CD4-positive, alpha-beta memory T cell (primary cell): Measurements from ENCODE around the gene KAT2A. TPM values are rescaled to one million over a fixed set of nuclear protein-coding genes. Genes with fewer than 3 reads are reported as not detected.

ENCODE experiments used
- CTCF ChIA-PET: fragments of 350-600 bp; sonication (Branson Sonifier 250); formaldehyde crosslinking; loops from one replicate; lab custom pipeline; 2021; ENCODE audit warnings: inconsistent platforms; ENCODE audit not compliant: partially characterized antibody; lab: Charles Lee
- POLR2A ChIA-PET: fragments of 350-600 bp; sonication (Branson Sonifier 250); formaldehyde crosslinking; loops from one replicate; lab custom pipeline; 2021; ENCODE audit not compliant: partially characterized antibody; lab: Charles Lee
- DNase-seq, 5 donors: peaks; one replicate each; pipeline versions ENCODE4 v3.0.0 to v3.0.0-alpha.2; 2020 to 2022; ENCODE audit warnings: mixed read lengths in 1 of 5
- H3K27ac ChIP-seq: one replicate; pipeline ENCODE4 v1.7.0; 2013; ENCODE audit warnings: low read depth, low read length
- H3K27me3 ChIP-seq: 2 replicates; pipeline ENCODE4 v1.7.0; 2013; ENCODE audit warnings: mild to moderate bottlenecking, low read length, moderate library complexity; ENCODE audit not compliant: insufficient read depth
- H3K36me3 ChIP-seq: 2 replicates; pipeline ENCODE4 v1.7.0; 2013; ENCODE audit warnings: mild to moderate bottlenecking, low read length, moderate library complexity; ENCODE audit not compliant: insufficient read depth
- H3K4me1 ChIP-seq: 2 replicates; pipeline ENCODE4 v1.7.0; 2013; ENCODE audit warnings: mild to moderate bottlenecking, low read length, moderate library complexity; ENCODE audit not compliant: insufficient read depth
- H3K4me3 ChIP-seq, 2 donors: one replicate each; pipeline ENCODE4 v1.7.0; 2013; ENCODE audit warnings: low read length in 2 of 2, mild to moderate bottlenecking in 1 of 2
- H3K9me3 ChIP-seq, 2 donors: one replicate each; pipeline ENCODE4 v1.7.0; 2013; ENCODE audit warnings: low read length in 2 of 2, control low read depth in 1 of 2; ENCODE audit not compliant: control insufficient read depth in 1 of 2
- H3K27ac Mint-ChIP-seq, 7 donors: one replicate each; pipeline ENCODE4 v1.8.0; 2020 to 2021; ENCODE audit warnings: mixed read lengths in 7 of 7, mild to moderate bottlenecking in 6 of 7, inconsistent platforms in 3 of 7, moderate library complexity in 3 of 7
- H3K27me3 Mint-ChIP-seq, 2 donors: one replicate each; pipeline ENCODE4 v1.8.0; 2020 to 2021; ENCODE audit warnings: mixed read lengths in 2 of 2
- H3K36me3 Mint-ChIP-seq, 2 donors: one replicate each; pipeline ENCODE4 v1.8.0; 2020 to 2021; ENCODE audit warnings: mixed read lengths in 2 of 2, inconsistent platforms in 1 of 2, mild to moderate bottlenecking in 1 of 2
- H3K4me1 Mint-ChIP-seq, 4 donors: one replicate each; pipeline ENCODE4 v1.8.0; 2020 to 2021; ENCODE audit warnings: mixed read lengths in 4 of 4, mild to moderate bottlenecking in 1 of 4
- H3K4me3 Mint-ChIP-seq, 8 donors: one replicate each; pipeline ENCODE4 v1.8.0; 2020 to 2021; ENCODE audit warnings: mixed read lengths in 8 of 8, mild to moderate bottlenecking in 7 of 8, moderate library complexity in 6 of 8, inconsistent platforms in 3 of 8
- H3K9me3 Mint-ChIP-seq, 8 donors: one replicate each; pipeline ENCODE4 v1.8.0; 2020 to 2021; ENCODE audit warnings: mixed read lengths in 8 of 8, mild to moderate bottlenecking in 5 of 8, inconsistent platforms in 3 of 8, moderate library complexity in 1 of 8
- intact Hi-C: fragments of 100-400 bp; cut with micrococcal nuclease; formaldehyde crosslinking; loops from one replicate; pipeline ENCODE4 v1.15.1; 2023
- polyA plus RNA-seq, 2 donors: library from polyadenylated mRNA; unstranded; fragments of 300-500 nt; fragmentation: Illumina TruSeq; gene quantifications; one replicate each; pipeline ENCODE4 v1.2.3, GENCODE V29; 2021
- total RNA-seq, 2 experiments: library from RNA; stranded (reverse); gene quantifications; one replicate each; pipeline ENCODE4 v1.2.3, GENCODE V29; 2021

The KAT2A gene
- total RNA-seq, result 10 to 100 TPM; 38.5 to 39.9 TPM
- 1 to 10 TPM; 5.9 to 7.3 TPM for polyA plus RNA-seq

GRCh38 chr17:42120770-42121769 lies at the start of gene KAT2A:
KAT2A (minus strand) TSS chr17:42121367; CDS start chr17:42121304, 63 bp downstream.
- no peaks in the 10 kb centered on the region for H3K9me3 ChIP-seq
- Mint-ChIP-seq H3K9me3 (no peaks in the 10 kb centered on the region), H3K4me3 (peak within 1 kb of the TSS; percentile 72 to 82 (median 77)), H3K36me3 (peaks cover 17 to 26% of the 10 kb centered on the region in 2 donors), H3K27ac (peak within 1 kb of the TSS in 6 of 7 donors; percentile 19 to 81 (median 67)), H3K27me3 (no peaks in the 10 kb centered on the region), H3K4me1 (peaks cover 13 to 34% (median 23%) of the 10 kb centered on the region in 4 donors)
- H3K27me3 ChIP-seq, result no peaks in the 10 kb centered on the region
- CTCF ChIA-PET, result interaction anchor here (0.9 to 8.1 kb wide), 11 partner anchors 13 to 158 kb away, joined by 3 to 124 read pairs (median 6); partner anchors contain the start of genes CNP, DNAJC7 and NKIRAS2
- H3K36me3 ChIP-seq, result peaks cover 10% of the 10 kb centered on the region
- POLR2A ChIA-PET, result interaction anchor here (0.6 to 5.3 kb wide), 12 partner anchors 8 to 267 kb away, joined by 3 to 28 read pairs (median 4); partner anchors contain the start of genes CNP, DHX58, DNAJC7 and NKIRAS2
- H3K27ac ChIP-seq, result peak within 1 kb of the TSS; percentile 49
- peaks cover 11% of the 10 kb centered on the region for H3K4me1 ChIP-seq
- peak within 1 kb of the TSS in 1 of 2 donors; percentile 43 for H3K4me3 ChIP-seq
- intact Hi-C loops, result loop anchor here (2.0 kb wide), 1 partner anchor 286 kb away; no protein-coding TSS in a partner anchor
- DNase-seq, result peak; percentile 61 to 71 (median 68)

- intact Hi-C loops, result no loop called here
- H3K27me3 Mint-ChIP-seq, result no peaks in the 10 kb centered on the region
- no peaks in the 10 kb centered on the region for H3K9me3 ChIP-seq
- ChIA-PET CTCF (no interaction called here), POLR2A (no interaction called here)
- H3K4me3 ChIP-seq, result no peak overlapping the region
- H3K27ac Mint-ChIP-seq, result no peak overlapping the region
- no peaks in the 10 kb centered on the region for H3K36me3 ChIP-seq
- no peaks in the 10 kb centered on the region for H3K27me3 ChIP-seq
- no peaks in the 10 kb centered on the region for H3K36me3 Mint-ChIP-seq
- no peak for DNase-seq
- H3K9me3 Mint-ChIP-seq, result no peaks in the 10 kb centered on the region
- H3K4me3 Mint-ChIP-seq, result no peak overlapping the region
- H3K4me1 ChIP-seq, result no peaks in the 10 kb centered on the region
- no peak overlapping the region for H3K27ac ChIP-seq
- no peaks in the 10 kb centered on the region for H3K4me1 Mint-ChIP-seq
Observed at GRCh38 chr17:42169351-42169750, 48.2 kb upstream of the KAT2A start.

GRCh38 chr17:42167807-42168206 lies 46.6 kb upstream of the KAT2A start:
- Histone ChIP-seq H3K27ac (no peak overlapping the region), H3K4me1 (no peaks in the 10 kb centered on the region), H3K27me3 (no peaks in the 10 kb centered on the region), H3K36me3 (no peaks in the 10 kb centered on the region), H3K9me3 (no peaks in the 10 kb centered on the region), H3K4me3 (no peak overlapping the region)
- ChIA-PET CTCF (no interaction called here), POLR2A (no interaction called here)
- intact Hi-C loops, result no loop called here
- Mint-ChIP-seq H3K9me3 (no peaks in the 10 kb centered on the region), H3K4me3 (no peak overlapping the region), H3K27me3 (no peaks in the 10 kb centered on the region), H3K4me1 (no peaks in the 10 kb centered on the region), H3K36me3 (no peaks in the 10 kb centered on the region), H3K27ac (no peak overlapping the region)
- DNase-seq, result no peak

- Histone ChIP-seq H3K4me1 (no peaks in the 10 kb centered on the region), H3K36me3 (no peaks in the 10 kb centered on the region), H3K9me3 (no peaks in the 10 kb centered on the region), H3K4me3 (no peak overlapping the region), H3K27me3 (no peaks in the 10 kb centered on the region), H3K27ac (no peak overlapping the region)
- Mint-ChIP-seq H3K4me1 (no peaks in the 10 kb centered on the region), H3K27me3 (no peaks in the 10 kb centered on the region), H3K9me3 (no peaks in the 10 kb centered on the region), H3K4me3 (no peak overlapping the region), H3K27ac (no peak overlapping the region), H3K36me3 (no peaks in the 10 kb centered on the region)
- intact Hi-C loops, result no loop called here
- ChIA-PET POLR2A (no interaction called here), CTCF (no interaction called here)
- no peak for DNase-seq
Observed at GRCh38 chr17:42166196-42166763, 45.1 kb upstream of the KAT2A start.

GRCh38 chr17:42165751-42166150 lies 44.6 kb upstream of the KAT2A start:
- Mint-ChIP-seq H3K27me3 (no peaks in the 10 kb centered on the region), H3K4me3 (no peak overlapping the region), H3K9me3 (no peaks in the 10 kb centered on the region), H3K27ac (peak overlapping the region in 1 of 7 donors; percentile 43), H3K4me1 (no peaks in the 10 kb centered on the region), H3K36me3 (no peaks in the 10 kb centered on the region)
- Histone ChIP-seq H3K9me3 (no peaks in the 10 kb centered on the region), H3K36me3 (no peaks in the 10 kb centered on the region), H3K27me3 (no peaks in the 10 kb centered on the region), H3K4me1 (no peaks in the 10 kb centered on the region), H3K4me3 (no peak overlapping the region), H3K27ac (no peak overlapping the region)
- CTCF ChIA-PET, result no interaction called here
- intact Hi-C loops, result no loop called here
- no peak for DNase-seq
- POLR2A ChIA-PET, result no interaction called here

GRCh38 chr17:42163696-42164407 lies 42.7 kb upstream of the KAT2A start:
- no peak overlapping the region for H3K4me3 ChIP-seq
- Mint-ChIP-seq H3K9me3 (peaks cover 0 to 1% (median 0%) of the 10 kb centered on the region in 8 donors), H3K36me3 (no peaks in the 10 kb centered on the region), H3K4me3 (no peak overlapping the region), H3K27ac (peak overlapping the region in 3 of 7 donors; percentile 8 to 81 (median 60)), H3K27me3 (no peaks in the 10 kb centered on the region), H3K4me1 (no peaks in the 10 kb centered on the region)
- intact Hi-C loops, result no loop called here
- no peak for DNase-seq
- POLR2A ChIA-PET, result no interaction called here
- H3K36me3 ChIP-seq, result no peaks in the 10 kb centered on the region
- no peaks in the 10 kb centered on the region for H3K27me3 ChIP-seq
- CTCF ChIA-PET, result interaction anchor here (0.7 kb wide), 1 partner anchor 18 kb away, joined by 3 read pairs; no protein-coding TSS in a partner anchor
- H3K27ac ChIP-seq, result no peak overlapping the region
- no peaks in the 10 kb centered on the region for H3K9me3 ChIP-seq
- no peaks in the 10 kb centered on the region for H3K4me1 ChIP-seq
